Fibroblast of the conjunctiva (primary cell): ENCODE data around the gene CRADD.
"Not testable (repeated sequence)": the region's sequence is repeated elsewhere in the genome, so short reads cannot be mapped to it uniquely, and the experiment has no call there.

ENCODE experiments used
- DNase-seq: peaks from one replicate; pipeline ENCODE4 v3.0.0-alpha.2; 2010; ENCODE audit warnings: low read depth

The CRADD gene

DNA sequence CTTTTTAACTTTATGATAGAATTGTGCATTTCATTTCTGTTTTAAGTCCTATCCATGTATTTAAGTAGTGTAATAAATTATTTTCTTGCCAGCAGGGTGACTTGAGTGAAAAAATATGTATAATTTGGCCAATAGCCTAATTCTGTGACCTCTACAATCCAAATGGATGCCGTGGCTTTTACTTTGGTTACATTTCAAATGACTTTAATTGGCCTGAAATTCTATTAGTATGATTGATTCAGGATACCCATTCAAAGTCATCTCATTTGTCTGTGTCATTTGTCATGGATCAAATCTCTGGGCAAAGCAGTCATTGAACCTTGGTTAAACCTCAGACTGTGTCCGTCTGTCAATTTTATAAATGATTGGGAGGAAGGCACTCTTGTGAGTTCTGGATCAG is 29.6 kb downstream of the CRADD start:
- no peak for DNase-seq

DNA sequence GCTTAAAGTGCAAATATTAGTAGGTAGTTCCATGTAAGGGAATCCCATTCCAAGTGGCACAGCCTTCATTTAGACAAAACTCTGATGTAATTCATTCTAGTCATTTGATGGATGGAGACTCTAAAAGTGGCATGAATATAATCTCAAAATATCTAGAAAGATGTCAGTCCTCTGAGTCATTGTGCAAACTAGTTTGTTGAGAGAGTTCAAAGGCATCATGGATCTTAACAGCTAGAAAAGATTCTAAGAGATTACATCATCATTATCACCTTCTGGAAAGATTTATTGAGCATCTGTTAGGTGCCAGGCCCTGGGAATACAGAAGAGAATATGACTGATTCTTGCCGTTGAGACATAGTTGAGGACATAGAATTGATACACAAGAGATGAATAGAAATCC is 30.7 kb downstream of the CRADD start:
- DNase-seq = no peak

- no peak for DNase-seq
These were observed 31.8 kb downstream of the CRADD start for GRCh38 chr12:93708952-93709351.

- no peak for DNase-seq
These were observed 32.2 kb downstream of the CRADD start for GRCh38 chr12:93709386-93709785.

- no peak for DNase-seq
These were observed 33.4 kb downstream of the CRADD start for GRCh38 chr12:93710574-93710926.

DNA sequence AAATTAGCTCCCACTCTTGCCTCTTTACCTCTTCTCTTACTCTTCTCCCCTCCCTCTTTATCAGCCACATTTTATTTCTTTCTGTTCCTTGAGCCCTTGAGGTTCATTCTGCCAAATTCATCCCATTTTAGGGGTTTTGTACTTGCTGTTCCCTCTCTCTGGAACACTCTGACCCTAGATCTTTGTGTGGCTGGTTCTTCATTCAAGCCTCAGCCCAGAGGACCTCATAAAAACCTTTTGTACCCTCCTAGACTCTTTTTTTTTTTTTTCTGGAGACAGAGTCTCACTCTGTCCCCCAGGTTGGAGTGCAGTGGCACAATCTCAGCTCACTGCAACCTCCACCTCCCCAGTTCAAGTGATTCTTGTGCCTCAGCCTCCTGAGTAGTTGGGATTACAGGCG is 34.3 kb downstream of the CRADD start:
- not testable (repeated sequence) for DNase-seq

GRCh38 chr12:93712200-93712599 is 35.0 kb downstream of the CRADD start:
- no peak for DNase-seq

DNA sequence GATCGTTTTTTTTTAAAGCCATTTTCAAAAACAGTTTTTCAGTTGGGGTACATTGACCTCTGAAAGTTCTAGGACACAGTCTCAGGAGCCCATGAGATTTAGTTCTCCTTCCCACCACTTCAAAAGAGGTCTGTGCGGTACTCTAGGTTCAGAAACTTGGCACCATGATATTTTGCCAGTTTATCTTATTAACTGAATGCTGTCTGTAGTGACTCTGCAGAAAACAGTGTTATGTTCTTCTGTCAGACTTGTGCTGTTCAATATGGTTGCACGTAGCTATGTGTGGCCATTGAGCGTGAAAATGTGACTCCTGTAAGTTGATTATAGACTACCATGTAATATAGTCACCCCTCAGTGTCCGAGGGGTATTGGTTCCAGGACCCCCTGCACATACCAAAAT is 35.9 kb downstream of the CRADD start:
- no peak for DNase-seq

DNA sequence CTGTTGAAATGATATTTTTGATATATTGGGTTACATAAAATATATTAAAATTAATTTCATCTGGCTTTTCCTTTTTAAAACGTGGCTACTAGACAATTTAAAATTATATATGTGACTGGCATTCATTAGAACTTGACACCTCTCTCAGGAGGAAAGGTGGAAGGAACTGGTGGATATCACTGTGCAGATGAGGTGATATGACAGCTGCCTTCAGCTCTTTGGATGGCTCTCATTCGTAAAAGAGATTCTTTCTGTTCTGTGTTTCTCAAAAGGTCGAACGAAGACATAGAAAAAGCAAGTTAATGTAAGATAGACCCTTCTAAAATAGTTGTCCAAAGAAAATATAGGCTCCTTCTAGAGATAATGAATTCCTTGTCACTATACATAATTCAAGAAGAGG is 36.6 kb downstream of the CRADD start:
- no peak for DNase-seq

DNA sequence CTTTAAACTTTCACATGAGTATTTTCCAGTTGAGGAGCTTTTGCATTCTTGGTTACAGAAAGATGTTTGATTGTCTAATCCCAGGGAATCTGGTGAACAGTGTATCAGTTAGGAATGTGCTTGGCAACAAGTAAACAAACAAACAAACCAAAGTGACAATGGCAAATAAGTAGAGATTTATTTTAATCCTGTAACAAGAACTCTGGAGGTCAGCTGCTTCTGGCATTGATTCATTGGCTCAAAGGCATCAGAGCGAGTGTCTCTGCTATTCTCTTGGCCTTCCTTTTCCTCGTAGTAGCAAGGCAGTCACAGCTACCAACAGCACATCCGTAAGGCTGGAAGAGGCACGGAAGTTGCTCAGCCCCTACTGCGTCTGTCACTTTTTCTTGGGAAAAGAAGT is 37.2 kb downstream of the CRADD start:
- DNase-seq = no peak

GRCh38 chr12:93719710-93720109 is 42.5 kb downstream of the CRADD start:
- DNase-seq = no peak

DNA sequence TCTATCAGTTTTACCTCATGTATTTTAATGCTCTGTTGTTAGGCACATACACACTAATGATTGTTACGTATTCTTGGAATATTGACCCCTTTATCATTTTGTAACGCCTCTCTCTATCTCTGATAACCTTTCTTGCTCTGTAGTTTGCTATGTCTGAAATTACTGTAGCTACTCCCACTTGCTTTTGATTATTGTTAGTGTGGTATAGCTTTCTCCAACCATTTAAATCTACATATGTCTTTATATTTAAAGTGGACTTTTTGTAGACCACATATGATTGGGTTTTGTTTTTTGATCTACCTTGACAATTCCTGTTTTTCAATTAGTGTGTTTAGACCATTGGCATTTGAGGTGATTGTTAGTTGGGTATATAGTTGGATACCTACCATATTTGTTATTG is 43.4 kb downstream of the CRADD start:
- DNase-seq = no peak

- DNase-seq = no peak
These were observed 45.0 kb downstream of the CRADD start for GRCh38 chr12:93722179-93722578.

DNA sequence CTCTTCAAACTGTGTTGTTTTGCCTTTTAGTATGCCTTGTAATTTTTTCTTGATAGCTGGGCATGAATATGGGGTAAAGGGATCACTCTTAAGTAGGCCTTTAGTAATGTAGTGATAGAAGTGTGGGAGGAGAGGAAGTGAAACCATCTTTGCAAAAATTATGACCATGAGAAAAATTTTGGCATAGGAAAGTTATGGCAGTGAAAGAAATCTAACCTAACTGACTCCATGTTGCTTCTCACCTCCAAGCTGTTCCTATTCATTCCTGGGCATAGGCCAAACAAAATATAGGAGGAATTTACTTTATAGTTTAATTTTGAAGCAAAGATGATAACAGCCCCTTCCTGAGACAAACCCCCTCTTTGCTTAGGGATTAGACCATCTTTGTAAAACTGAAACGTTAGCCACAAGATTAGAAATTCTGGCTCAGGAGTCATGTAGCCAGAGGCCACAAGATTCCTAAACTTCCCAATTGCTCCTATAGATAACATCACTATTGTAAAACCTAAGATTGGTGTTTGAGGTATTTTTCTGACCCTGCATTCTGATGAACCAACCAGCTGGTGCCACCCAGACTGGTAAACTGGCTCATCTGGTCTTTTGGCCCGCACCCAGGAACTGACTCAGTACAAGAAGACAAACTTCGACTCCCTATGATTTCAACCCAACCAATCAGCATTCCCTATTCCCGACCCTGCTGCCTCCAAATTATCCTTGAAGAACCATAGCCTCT is 45.8 kb downstream of the CRADD start:
- peak; percentile 14 for DNase-seq

GRCh38 chr12:93723568-93723930 is 46.4 kb downstream of the CRADD start:
- no peak for DNase-seq

- DNase-seq = no peak
These were observed 48.4 kb downstream of the CRADD start for GRCh38 chr12:93725531-93725930.

DNA sequence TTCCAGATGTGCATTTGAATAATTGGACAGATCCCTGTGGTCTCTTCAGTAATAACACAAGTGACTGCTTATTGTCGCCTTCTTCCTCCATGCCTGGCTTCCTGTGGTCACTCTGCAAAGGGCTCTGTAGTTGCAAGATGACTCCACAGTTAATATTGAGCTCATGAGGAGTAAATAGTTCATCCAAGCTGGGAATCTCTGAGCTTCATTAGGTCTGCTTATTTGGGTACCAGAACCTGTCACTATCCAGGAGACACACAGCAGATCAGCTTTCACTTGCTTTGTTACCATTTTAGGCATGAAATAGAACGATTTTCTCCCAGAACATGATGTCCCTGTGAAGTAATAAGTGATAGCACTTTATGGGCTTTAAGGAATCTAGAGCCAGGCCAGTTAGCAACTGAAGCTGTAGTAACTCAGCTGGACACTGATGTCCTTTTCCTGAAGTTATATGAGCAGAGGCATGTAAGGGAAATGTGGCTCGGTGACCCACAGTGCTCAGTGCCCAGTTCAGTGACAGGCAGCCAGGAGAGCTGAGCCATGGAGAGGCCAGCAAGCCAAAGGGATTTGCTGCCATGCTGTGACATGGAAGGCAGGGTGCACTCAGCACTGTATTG is 50.1 kb downstream of the CRADD start:
- no peak for DNase-seq

DNA sequence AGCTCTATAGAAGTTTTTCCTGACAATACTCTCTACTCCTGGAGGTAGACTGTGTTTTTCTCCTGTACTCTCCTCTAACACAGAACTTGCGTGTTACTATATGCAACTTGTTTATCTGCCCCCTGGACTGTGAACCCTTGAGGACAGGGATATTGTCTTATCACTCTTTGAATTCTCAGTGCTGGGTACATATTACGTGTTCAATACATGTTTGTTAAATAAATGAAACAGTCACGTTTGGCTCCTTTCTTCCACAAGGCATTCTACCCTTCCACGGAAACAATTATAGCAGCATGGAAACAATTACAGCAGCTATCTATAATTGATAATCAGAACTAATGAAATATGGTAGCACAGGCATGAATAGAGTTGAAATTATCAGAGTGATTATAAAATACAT is 50.7 kb downstream of the CRADD start:
- no peak for DNase-seq

- DNase-seq = no peak
These were observed 52.8 kb downstream of the CRADD start for GRCh38 chr12:93729934-93730333.

- no peak for DNase-seq
These were observed 56.2 kb downstream of the CRADD start for GRCh38 chr12:93733358-93733757.

DNA sequence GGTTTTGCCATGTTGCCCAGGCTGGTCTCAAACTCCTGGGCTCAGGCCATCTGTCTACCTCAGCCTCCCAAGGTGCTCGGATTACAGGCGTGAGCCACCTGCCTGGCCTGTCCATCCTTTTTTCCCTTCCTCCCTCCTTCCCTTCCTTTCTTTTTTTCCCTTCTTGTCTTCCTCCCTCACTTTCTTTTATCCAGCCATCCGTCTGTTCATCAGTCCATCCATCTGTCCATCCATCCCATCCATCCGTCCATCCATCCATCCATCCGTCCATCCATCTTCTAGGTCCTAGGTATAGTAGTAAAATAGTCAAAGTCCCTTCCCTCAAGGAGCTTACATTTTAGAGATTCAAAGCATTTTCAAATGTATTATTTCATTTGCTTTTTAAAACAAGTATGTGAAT is 56.8 kb downstream of the CRADD start:
- no peak for DNase-seq

DNA sequence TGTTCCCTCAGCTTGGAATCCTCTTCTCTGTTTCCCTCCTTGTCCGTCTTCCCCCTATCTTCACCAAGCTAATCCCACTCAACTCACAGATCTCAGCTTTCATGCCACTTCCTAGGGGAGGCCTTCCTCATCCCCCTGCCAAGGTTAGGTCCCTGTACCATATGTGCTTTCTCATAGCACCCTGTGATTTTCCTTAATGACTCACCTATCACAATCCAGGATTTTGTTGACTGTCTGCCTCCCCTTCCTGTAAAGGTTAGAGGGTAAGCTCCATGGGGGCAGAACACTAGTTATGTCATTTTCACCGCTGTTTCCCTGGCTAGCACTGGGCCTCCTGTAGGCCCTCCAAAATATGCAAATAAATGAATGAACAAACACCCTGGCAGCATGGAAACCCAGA is 57.6 kb downstream of the CRADD start:
- DNase-seq = no peak

DNA sequence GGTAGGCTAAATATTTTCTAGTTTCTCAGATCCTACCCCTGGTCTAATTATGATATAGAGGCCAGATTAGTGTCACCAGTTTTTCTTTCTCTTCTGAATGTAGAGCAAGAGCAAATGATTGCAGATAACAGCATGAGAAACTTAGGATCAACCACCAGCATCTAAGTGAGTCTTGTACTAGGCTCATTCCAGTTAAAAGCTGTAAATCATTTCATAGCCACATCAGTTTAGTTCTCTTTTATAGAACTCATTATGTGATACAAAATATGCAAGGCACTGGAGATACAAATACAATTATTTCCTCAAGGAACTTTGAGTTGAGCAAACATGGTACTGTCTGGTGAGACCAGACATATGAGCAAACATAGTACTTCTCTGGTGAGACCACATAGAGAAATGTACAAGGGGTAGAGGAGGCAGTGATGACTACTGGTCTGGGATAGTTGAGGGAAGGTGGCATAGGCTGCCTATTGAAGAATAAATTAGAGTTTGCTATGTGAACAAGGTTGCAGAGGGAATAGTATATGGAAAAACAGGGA is 59.5 kb downstream of the CRADD start:
- no peak for DNase-seq
